ENCODE data around the gene C6orf136.

C6orf136 gene

DNA sequence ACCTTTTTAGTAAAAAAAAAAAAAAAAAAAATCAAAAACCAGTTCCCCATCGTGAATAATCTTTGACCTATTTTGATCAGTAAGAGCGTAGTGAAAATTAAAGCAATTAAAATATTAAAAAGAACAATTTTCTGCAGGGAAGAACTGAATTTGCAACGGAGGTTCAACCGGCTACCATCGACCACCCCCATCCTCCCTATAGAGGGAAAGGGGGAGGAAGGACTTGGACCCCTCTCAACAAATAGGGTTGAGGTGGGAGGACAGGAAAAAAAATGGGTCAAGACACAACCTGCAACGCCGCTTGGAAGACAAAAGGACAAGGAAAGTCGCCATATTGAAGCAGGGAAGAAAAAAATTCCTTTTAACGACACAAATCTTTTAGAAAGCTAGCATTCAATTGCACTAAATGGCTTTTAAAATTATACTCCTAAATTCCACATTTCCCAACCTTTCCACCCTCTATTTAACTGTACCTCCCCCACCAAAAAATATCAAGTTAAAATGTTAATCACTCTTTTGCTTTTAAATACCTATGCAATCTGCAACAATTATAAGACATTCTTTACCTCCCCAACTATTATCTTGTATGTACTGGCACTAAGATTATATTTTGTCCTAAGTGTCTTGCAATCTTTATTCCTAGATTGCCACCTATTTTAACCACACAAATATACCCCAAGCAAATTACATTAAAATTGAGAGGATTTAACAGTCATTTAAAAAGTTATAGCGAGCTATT is 31.5 kb upstream of the C6orf136 start:
- DNase-seq (ENCODE audit: low read depth) = no peak

GRCh38 chr6:30615958-30616810 is 30.7 kb upstream of the C6orf136 start:
- no peak for DNase-seq (ENCODE audit: low read depth)

DNA sequence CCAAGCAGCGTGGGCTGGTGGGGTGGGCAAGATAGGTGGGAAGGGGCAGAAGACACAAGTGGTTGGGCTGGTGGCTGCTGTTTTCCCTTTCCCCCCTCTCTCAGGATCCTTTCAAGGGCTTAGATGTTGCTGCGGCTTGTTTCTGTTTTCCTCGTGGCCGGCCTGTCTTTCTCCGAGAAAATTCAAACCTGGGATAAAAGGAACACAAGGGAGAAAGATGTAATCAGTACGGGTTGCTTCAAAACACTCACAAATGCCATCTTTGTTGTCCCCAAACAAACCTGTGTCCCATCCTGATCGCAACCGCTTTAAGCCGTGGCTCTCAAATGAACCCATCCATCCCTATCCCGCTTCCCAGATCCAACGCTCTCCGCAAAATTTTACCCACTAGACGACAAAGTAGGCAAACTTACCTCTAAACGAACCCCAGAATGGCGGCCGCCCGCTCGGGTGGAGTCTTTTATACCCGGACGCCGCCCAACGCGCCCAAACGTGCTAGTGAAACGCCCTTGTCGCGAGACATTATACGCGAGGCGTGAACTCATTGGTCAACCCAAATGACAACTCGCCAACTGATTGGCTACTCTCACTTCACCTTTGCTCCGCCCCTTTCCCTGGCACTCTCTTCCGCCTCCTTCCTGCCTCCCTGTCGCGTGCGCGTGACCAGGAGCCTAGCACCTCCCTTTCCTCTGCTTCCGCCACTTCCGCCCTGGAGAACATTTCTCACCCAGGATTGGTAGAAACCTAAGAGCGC is 29.9 kb upstream of the C6orf136 start, which contains the start of gene PPP1R10:
PPP1R10 (minus strand) TSS at position 433 of the 754 bp plus-strand sequence. CDS start 7,299 bp downstream, outside the sequence.
- DNase-seq (ENCODE audit: low read depth) = peak; percentile 93

DNA sequence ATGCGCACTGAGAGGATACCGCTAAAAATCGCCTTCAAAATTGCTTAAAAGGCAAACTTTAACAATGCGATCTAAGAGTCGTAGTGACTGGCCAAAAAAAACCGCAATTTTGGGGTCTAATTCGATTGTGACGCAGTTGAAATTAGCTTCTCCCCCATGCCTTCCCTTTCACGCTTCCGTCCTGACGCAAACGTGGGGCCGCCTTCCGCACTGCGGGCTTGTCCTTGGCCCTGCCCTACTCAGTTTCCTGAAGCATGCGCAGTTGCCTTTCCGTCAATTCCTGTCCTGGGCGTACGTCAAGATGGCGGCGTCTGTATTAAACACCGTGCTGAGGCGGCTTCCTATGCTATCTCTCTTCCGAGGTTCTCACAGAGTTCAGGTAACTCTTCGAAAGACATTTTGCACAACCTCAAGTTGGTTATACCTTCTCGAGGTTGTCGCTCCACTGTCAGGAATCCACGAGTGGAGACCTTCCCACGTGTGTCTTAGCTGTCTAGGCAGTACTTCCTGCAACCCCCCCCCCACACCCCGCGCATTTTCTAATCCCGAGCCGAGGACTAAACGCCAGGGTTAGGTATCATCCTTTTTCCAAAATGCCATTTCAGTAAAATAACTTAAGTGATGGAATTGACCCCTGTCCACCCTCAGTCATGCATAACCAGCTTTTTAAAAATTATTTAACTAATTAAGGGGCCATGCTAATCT is 29.2 kb upstream of the C6orf136 start, which contains the start of gene MRPS18B:
MRPS18B (plus strand) TSS at position 276 of the 705 bp plus-strand sequence; CDS start at position 302, 26 bp downstream.
- peak; percentile 92 for DNase-seq (ENCODE audit: low read depth)

DNA sequence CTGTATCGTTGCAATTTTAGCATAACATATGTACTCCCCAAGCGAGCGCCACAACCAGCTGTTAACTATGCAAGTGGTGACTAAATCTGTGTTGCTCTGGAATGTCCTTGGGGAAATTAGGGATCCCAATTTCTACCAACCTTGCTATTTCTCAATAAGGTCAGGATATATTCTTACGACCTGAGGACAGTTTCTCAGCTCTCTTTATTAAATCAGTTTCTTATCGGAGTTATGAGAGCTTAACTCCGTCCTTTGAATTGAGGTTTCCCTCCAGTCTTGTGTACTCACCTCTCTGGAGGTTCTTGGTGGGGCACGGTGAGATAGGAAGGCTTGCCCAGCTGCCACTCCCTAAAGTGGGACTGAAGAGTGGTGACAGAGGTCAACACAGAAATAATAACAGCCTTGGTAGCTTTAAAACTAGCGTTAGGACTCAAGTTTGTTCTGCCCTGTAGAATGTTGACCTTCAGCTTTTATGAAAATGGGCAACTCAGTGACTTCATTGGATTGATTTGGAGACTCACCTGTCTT is 28.6 kb upstream of the C6orf136 start:
- no peak for DNase-seq (ENCODE audit: low read depth)

DNA sequence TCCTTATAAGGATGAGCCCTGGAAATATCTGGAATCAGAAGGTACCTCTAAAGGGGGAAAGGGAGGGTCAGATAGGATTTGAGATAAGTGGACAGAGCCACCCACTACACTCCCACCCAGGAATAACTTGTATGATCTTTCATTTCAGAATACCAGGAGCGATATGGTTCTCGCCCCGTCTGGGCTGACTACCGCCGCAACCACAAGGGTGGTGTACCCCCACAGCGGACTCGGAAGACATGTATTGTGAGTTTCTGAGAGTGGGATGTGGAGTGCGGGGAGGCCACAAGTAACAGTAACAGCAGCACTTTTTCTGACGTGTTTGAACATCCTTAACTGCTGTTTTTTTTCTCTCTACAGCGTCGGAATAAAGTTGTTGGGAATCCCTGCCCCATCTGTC is 27.4 kb upstream of the C6orf136 start:
- no peak for DNase-seq (ENCODE audit: low read depth)

GRCh38 chr6:30625511-30625910 is 21.4 kb upstream of the C6orf136 start:
- DNase-seq (ENCODE audit: low read depth) = no peak

DNA sequence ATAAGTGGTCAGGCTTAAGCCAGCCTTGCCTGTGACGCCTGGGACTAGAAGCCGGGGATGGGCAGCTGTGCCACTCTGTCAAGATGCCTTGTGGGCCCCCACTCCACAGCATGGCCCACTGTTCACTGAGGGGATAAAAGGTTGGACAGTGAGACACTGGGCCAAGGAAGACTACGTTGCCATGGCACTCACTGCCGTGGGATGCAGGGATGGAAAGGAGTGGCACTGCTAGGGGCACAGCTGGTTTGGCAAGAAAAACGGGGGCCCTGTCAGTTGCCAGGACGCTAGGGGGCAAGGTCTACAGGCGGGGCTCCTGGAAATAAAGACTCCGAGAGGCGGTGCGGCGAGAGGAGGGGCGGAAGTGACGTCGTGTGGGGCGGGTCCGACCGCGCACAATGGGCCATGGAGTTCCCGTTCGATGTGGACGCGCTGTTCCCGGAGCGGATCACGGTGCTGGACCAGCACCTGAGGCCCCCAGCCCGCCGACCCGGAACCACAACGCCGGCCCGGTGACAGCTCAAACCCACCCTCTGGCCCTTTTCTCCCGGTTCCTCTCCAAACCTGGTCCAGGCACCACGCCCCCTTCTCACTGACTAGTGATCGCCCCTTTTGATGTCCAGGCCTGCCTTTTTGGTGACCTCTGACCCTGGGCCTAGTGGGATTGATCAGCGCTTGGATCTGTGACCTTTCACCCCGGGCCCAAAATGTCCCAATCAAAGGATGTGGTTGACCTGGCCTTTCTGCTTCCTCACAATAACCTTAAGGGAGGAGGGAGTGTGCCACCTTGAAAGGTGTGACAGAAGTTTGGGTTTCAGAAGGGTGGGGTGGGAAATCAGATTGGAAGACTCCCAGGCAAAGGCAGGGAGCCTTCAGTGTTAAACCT is 20.2 kb upstream of the C6orf136 start, which contains the start of gene ATAT1:
ATAT1 (plus strand) TSS at position 391 of the 883 bp plus-strand sequence.
- peak; percentile 77 for DNase-seq (ENCODE audit: low read depth)

GRCh38 chr6:30635834-30636233 is 11.1 kb upstream of the C6orf136 start:
- DNase-seq (ENCODE audit: low read depth) = no peak

DNA sequence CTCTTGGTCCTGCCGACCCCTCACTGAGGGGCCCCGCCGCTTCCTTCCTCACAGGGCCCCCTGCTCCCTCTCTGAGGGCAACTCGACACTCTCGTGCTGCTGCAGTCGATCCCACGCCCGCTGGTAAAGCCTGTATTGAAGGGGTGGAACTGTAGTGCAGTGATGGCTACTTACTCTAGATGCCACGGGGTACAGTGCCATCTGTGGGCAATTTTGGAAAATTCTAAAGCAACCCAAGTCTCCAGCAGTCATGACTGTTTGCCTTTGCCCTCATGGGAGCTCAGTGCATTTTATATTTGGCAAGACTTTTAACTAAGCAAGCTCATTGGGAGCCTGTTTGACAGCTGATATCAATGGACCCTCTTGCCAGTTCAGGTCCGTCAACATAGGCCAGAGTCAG is 6.5 kb upstream of the C6orf136 start:
- DNase-seq (ENCODE audit: low read depth) = no peak

DNA sequence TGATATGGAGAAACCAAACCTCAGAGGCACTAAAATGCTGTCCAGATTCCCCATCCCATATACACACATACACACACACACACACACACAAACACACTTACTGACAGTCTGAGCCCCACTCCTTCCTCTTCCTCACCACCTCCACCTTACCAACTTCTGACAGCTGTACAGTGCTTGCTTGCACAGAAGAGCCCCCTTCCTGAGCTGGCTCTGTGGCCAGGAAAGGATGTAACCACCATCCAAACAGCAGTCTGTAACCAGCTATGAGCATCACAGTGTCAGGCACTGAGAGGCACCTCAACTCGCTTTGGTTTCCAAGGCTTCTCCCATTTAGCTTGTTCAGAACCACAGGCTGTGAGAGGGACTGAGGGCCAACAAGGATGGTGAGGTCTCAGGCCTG is 5.9 kb upstream of the C6orf136 start:
- DNase-seq (ENCODE audit: low read depth) = no peak

DNA sequence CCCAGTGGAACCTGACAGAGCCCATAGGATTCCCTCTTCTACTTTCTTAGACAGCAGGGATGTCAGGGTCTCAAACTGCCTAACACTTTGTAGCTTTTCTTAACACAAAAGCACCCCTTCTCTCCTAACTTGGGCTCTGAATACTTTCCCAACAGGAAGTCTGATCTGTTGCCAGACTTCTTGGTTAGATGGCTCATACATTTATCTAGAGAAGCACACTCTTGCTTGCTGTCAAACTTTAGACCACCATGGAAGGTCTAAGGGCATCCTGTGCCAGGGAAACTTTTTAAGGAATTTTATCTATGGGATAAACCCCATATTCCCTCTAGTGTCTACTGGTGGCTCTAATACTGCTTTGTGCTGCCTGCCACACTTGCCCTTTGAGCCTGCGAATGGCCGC is 3.3 kb upstream of the C6orf136 start:
- DNase-seq (ENCODE audit: low read depth) = no peak

DNA sequence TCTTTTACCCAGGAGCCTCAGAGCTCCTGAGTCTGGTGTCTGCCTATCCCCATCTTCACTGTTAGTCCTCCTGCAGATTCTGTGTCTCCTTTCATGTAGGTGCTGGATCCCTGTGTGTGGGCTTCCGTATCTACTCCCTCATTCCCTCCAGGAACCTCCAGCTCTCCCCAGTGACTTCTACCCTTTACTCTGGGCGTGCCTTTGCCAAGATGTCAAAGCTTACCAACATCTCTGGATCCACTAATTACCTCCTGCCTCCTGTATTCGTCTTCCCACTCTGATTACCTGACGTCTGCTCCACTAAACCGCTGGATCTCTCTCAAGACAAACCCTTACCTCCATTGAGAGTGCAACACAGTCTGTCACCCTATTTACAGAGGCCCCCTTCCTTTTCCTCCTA is 2.2 kb upstream of the C6orf136 start:
- DNase-seq (ENCODE audit: low read depth) = no peak

GRCh38 chr6:30645989-30646388 is 944 bp upstream of the C6orf136 start:
- DNase-seq (ENCODE audit: low read depth) = no peak

- peak; percentile 51 for DNase-seq (ENCODE audit: low read depth)
These were observed 546 bp downstream of the C6orf136 start for GRCh38 chr6:30647242-30648116.

DNA sequence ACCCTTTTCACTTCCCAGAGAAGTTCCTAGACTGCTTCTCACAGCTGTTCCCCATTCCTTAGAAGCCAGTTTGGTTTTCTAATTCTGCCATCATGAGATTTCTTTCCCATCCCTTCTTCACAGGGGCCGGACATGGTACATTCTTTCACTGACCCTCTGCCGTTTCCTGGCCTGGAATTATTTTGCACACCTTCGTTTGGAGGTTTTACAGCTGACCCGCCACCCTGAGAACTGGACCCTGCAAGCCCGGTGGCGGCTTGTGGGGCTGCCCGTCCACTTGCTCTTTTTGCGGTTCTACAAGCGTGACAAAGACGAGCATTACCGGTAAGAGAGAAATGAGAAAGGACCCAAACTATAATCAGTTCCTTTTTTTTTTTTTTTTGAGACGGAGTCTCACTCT is 4.2 kb downstream of the C6orf136 start:
- DNase-seq (ENCODE audit: low read depth) = no peak

- no peak for DNase-seq (ENCODE audit: low read depth)
These were observed 8.1 kb downstream of the C6orf136 start for GRCh38 chr6:30654798-30655742.

DNA sequence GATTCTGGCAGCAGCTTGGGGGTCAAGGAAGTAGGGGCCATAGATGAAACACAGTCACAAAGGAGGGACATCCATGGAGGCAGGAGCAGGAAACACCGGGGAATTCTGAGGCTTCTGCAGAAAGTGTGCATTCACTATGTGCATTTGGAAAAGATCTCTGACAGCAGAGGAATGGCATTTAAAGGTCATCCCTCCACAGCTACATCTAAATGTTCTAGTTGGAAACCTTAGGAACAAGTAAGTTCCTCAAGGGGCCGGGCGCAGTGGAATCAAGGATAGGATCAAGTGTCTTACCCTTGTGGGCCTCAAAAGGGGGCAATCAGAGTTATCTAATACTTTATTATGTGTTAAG is 8.8 kb downstream of the C6orf136 start:
- no peak for DNase-seq (ENCODE audit: low read depth)
